NK-92 (cell line): ENCODE data around the gene TMEM161A.

Source experiments
- DNase-seq: peaks from one replicate; lab custom pipeline; 2025; ENCODE audit not compliant: unreplicated experiment; lab: John Stamatoyannopoulos, UW

The TMEM161A gene

GRCh38 chr19:19098703-19099632 is 39.3 kb downstream of the TMEM161A start:
- no peak for DNase-seq

DNA sequence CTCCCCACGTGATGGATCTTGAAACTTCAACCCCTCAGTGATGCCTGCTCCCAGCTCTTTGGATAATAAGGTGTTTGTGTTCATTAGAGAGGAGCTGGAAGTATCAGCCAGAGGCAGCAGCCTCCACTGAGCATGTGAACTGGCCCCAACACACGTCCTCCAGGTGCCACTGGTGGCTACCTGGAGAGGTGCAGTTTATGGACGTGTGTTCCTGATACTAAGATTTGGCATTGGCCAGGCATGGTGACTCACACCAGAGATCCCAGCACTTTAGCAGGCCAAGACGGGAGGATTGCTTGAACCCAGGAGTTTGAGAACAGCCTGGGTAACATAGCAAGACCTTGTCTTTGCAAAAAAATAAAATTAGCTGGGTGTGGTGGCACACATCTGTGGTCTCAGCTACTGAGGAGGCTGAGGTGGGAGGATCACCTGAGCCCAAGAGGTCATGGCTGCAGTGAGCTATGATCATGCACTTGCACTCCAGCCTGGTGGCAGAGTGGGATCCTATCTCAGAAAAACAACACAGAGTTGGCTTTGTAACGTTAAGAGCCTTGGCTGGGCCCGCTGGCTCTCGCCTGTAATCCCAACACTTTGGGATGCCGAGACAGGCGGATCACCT is 40.1 kb downstream of the TMEM161A start:
- DNase-seq, result no peak

DNA sequence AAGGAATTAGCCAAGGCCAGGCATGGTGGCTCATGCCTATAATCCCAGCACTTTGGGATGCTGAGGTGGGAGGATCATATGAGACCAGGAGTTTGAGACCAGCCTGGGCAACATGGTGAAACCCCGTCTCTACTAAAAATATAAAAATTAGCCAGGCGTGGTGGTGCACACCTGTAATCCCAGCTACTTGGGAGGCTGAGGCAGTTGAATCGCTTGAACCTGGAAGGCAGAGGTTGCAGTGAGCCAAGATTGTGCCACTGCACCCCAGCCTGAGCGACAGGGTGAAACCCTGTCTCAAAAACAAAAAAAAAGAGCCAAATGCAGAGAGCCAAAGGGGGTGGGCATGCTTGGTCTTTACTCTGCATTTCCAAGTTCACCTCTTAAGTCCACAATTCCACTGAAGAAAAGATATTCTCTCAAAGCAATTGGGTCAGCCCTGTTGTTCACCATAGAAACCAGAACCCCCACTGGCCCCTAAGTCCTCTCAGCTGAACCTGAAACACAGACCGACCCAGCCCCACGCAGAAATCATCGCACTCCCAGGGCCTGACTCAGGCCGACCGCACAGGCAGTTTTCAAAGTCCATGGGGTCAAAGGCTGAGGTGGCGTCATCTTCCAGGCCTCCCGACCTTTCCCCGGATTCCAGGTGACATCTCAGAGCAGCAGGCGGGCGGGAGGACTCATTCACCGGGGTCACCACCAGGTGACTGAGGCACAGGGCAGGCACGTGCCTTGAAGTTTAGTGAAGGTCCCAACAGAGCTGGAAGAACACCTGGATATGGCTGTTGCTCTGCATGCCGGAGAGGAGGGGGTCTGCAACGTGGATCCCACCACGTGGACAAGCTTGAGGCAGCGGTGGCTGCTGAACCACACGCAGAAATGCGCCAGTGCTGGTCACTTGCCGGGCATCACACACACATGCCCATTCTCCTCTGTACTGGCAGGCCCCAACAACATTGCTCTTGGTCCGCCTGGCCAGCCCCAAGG is 41.3 kb downstream of the TMEM161A start:
- no peak for DNase-seq

DNA sequence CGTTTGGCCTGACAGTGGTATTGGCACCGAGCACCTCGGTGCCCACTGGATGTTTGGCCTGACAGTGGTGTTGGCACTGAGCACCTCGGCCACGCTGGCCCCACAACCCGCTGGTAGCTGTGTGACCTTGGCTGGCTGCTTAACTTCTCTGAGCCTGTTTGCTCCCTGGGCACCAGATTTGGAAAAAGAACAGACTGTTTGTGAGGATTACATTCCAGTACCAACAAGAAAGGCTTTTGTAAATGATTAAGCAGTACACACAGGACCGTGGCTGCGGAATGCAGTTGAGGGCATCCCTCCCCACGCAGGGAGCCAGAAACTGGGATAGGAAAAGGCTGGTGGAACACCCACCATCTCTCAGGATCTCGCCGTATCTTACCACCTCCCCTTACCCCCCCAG is 42.6 kb downstream of the TMEM161A start:
- no peak for DNase-seq

GRCh38 chr19:19094513-19094912 is 43.8 kb downstream of the TMEM161A start:
- no peak for DNase-seq

- DNase-seq, result no peak
These were observed 50.6 kb downstream of the TMEM161A start for GRCh38 chr19:19087676-19088075.

DNA sequence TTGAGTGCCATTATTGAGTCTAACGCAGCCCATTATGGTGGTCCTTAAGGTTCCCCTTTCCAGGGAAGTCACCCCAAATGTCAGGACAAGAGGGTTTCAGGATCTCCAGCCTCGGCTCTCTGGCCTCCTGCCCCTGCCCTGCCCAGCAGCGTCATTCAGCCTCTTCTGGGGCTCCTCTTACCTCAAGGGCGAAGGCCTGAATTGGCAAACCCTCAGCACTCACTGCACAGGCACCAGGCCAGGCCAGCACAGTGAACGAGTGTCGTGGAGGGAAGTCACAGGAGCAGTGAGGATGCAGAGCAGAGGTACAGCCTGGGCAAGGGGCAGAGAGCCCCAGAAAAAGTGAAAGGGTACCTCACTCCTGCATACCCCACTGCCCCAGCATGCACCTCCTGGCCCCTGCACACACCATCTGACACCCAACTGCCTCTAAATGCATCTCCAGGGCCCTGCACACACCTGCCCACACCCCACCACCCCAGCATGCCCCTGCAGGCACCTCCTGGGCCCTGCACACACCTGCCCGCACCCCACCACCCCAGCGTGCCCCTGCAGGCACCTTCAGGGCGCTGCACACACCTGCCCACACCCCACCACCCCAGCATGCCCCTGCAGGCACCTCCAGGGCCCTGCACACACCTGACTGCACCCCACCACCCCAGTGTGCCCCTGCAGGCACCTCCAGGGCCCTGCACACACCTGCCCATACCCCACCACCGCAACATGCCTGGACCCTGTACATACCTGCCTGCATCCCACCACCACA is 54.7 kb downstream of the TMEM161A start:
- DNase-seq, result no peak

GRCh38 chr19:19081642-19082151 is 56.6 kb downstream of the TMEM161A start:
- DNase-seq, result no peak

DNA sequence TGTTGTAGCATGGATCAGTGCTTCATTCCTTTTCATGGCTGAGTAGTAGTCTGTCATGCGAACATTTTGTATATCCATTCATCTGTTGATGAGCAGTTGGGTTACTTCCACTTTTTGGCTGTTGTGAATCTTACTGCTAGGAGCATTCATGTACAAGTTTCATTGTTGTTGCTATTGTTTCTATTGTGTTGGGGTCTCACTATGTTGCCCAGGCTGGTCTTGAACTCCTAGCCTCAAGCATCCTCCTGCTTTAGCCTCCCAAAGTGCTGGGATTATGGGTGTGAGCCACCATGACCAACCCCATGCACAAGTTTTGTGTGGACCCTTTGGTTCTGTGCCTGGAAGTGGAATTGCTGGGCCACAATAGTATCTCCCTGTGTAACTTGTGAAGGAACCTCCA is 58.7 kb downstream of the TMEM161A start:
- no peak for DNase-seq

DNA sequence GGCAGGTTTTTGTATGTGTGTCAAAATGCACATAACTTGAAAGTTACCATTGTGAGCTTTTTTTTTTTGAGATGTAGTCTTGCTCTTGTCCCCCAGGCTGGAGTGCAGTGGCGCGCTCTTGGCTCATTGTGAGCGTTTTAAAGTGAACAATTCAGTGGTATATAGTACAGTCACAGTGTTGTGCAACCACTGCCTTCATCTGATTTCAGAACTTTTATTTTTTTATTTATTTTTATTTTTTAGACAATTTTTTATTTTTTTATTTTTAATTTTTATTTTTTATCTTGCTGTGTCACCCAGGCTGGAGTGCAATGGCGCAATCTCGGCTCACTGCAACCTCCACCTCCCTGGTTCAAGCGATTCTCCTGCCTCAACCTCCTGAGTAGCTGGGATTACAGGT is 59.5 kb downstream of the TMEM161A start:
- no peak for DNase-seq

GRCh38 chr19:19077103-19077502 is 61.2 kb downstream of the TMEM161A start:
- no peak for DNase-seq

GRCh38 chr19:19076476-19076875 is 61.8 kb downstream of the TMEM161A start:
- no peak for DNase-seq

- DNase-seq, result no peak
These were observed 63.2 kb downstream of the TMEM161A start for GRCh38 chr19:19075126-19075525.

GRCh38 chr19:19074196-19074882 is 63.9 kb downstream of the TMEM161A start:
- no peak for DNase-seq

- no peak for DNase-seq
These were observed 66.4 kb downstream of the TMEM161A start for GRCh38 chr19:19071897-19072296.
